Testis (tissue), 2 donors: ENCODE measurements around the gene CSRNP2.

Source experiments
- POLR2A ChIP-seq: fragments of 450-650 bp; IDR thresholded peaks from one replicate; pipeline ENCODE4 v1.6.1; 2017; ENCODE audit warnings: antibody characterized with exemption, mild to moderate bottlenecking, moderate library complexity
- TF ChIP-seq, protein P1 (sequence below), 3 experiments: fragments of 450-650 bp in 2 of 3; fragments of 200-600 bp in 1 of 3; sonication (generic) in 1 of 3; IDR thresholded peaks; one replicate each; pipeline ENCODE4 v1.5.1; 2016 to 2019; ENCODE audit warnings: antibody characterized with exemption in 3 of 3, mild to moderate bottlenecking in 2 of 3, moderate library complexity in 1 of 3

DNA sequence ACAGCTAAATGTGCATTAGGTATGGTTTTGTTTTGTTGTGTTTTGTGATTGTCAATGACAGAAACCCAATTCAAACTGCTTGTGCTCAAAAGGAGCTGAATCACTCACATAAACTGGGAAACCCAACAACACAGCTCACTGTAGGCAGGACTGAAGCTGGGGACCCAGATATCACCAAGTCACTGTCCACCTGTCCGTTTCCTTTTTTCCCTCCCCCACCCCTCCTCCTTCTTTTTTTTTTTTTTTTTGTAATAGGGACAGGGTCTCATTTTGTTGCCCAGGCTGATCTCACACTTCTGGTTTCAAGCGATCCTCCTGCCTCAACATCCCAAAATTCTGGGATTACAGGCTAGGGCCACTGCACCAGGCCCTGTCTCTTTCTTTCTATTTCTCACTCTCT, 50.3 kb downstream of the CSRNP2 start:
- TF ChIP-seq, protein P1, sequence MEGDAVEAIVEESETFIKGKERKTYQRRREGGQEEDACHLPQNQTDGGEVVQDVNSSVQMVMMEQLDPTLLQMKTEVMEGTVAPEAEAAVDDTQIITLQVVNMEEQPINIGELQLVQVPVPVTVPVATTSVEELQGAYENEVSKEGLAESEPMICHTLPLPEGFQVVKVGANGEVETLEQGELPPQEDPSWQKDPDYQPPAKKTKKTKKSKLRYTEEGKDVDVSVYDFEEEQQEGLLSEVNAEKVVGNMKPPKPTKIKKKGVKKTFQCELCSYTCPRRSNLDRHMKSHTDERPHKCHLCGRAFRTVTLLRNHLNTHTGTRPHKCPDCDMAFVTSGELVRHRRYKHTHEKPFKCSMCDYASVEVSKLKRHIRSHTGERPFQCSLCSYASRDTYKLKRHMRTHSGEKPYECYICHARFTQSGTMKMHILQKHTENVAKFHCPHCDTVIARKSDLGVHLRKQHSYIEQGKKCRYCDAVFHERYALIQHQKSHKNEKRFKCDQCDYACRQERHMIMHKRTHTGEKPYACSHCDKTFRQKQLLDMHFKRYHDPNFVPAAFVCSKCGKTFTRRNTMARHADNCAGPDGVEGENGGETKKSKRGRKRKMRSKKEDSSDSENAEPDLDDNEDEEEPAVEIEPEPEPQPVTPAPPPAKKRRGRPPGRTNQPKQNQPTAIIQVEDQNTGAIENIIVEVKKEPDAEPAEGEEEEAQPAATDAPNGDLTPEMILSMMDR (IDR thresholded peaks at IDR 0.05): no peak
- TF ChIP-seq POLR2A: no peak
